CD8-positive, alpha-beta memory T cell (primary cell): ENCODE results near the gene OR52W1. TPM values are rescaled to one million over a fixed set of nuclear protein-coding genes. Genes with fewer than 3 reads are reported as not detected.

Source experiments
- CTCF ChIA-PET: fragments of 350-600 bp; sonication (Branson Sonifier 250); formaldehyde crosslinking; loops from one replicate; lab custom pipeline; 2021; ENCODE audit warnings: antibody characterized with exemption; lab: Charles Lee
- POLR2A ChIA-PET: fragments of 350-600 bp; sonication (Branson Sonifier 250); formaldehyde crosslinking; loops from one replicate; lab custom pipeline; 2021; ENCODE audit warnings: antibody characterized with exemption; lab: Charles Lee
- DNase-seq, 5 donors: peaks; one replicate each; pipeline versions ENCODE4 v3.0.0 to v3.0.0-alpha.2; 2020 to 2022; ENCODE audit warnings: mixed read lengths in 1 of 5
- H3K27ac ChIP-seq: one replicate; pipeline ENCODE4 v1.7.0; 2013; ENCODE audit warnings: low read depth, mild to moderate bottlenecking, low read length, moderate library complexity
- H3K27me3 ChIP-seq: 2 replicates; pipeline ENCODE4 v1.7.0; 2013; ENCODE audit warnings: low read length, mild to moderate bottlenecking; ENCODE audit not compliant: insufficient read depth, poor library complexity, severe bottlenecking
- H3K36me3 ChIP-seq: 2 replicates; pipeline ENCODE4 v1.7.0; 2013; ENCODE audit warnings: mild to moderate bottlenecking, low read length, moderate library complexity; ENCODE audit not compliant: insufficient read depth
- H3K4me1 ChIP-seq: 2 replicates; pipeline ENCODE4 v1.7.0; 2013; ENCODE audit warnings: mild to moderate bottlenecking, low read length, moderate library complexity; ENCODE audit not compliant: insufficient read depth
- H3K4me3 ChIP-seq: 2 replicates; pipeline ENCODE4 v1.7.0; 2013; ENCODE audit warnings: mild to moderate bottlenecking, low read length
- H3K9me3 ChIP-seq: 2 replicates; pipeline ENCODE4 v1.7.0; 2013; ENCODE audit warnings: mild to moderate bottlenecking, low read length
- H3K27ac Mint-ChIP-seq, 8 donors: one replicate each; pipeline ENCODE4 v1.8.0; 2020 to 2021; ENCODE audit warnings: mixed read lengths in 8 of 8, mild to moderate bottlenecking in 6 of 8, inconsistent platforms in 3 of 8, moderate library complexity in 3 of 8
- H3K27me3 Mint-ChIP-seq, 2 donors: one replicate each; pipeline ENCODE4 v1.8.0; 2020 to 2021; ENCODE audit warnings: mixed read lengths in 2 of 2, mild to moderate bottlenecking in 1 of 2, moderate library complexity in 1 of 2
- H3K36me3 Mint-ChIP-seq, 3 donors: one replicate each; pipeline ENCODE4 v1.8.0; 2020 to 2021; ENCODE audit warnings: mixed read lengths in 3 of 3, inconsistent platforms in 1 of 3, mild to moderate bottlenecking in 1 of 3
- H3K4me1 Mint-ChIP-seq, 3 donors: one replicate each; pipeline ENCODE4 v1.8.0; 2020 to 2021; ENCODE audit warnings: mixed read lengths in 3 of 3, inconsistent platforms in 1 of 3, mild to moderate bottlenecking in 1 of 3
- H3K4me3 Mint-ChIP-seq, 7 donors: one replicate each; pipeline ENCODE4 v1.8.0; 2020 to 2021; ENCODE audit warnings: mixed read lengths in 7 of 7, mild to moderate bottlenecking in 6 of 7, moderate library complexity in 4 of 7, inconsistent platforms in 2 of 7
- H3K9me3 Mint-ChIP-seq, 5 donors: one replicate each; pipeline ENCODE4 v1.8.0; 2020 to 2022; ENCODE audit warnings: mixed read lengths in 5 of 5, mild to moderate bottlenecking in 3 of 5, moderate library complexity in 2 of 5, inconsistent platforms in 1 of 5
- polyA plus RNA-seq: library from polyadenylated mRNA; unstranded; fragments of 300-500 nt; fragmentation: Illumina TruSeq; gene quantifications from one replicate; pipeline ENCODE4 v1.2.3, GENCODE V29; 2021
- total RNA-seq, 2 experiments: library from RNA; stranded (reverse); gene quantifications; one replicate each; pipeline ENCODE4 v1.2.3, GENCODE V29; 2021

Gene OR52W1
- total and polyA plus RNA-seq, 3 experiments from 2014 or later = not detected

DNA sequence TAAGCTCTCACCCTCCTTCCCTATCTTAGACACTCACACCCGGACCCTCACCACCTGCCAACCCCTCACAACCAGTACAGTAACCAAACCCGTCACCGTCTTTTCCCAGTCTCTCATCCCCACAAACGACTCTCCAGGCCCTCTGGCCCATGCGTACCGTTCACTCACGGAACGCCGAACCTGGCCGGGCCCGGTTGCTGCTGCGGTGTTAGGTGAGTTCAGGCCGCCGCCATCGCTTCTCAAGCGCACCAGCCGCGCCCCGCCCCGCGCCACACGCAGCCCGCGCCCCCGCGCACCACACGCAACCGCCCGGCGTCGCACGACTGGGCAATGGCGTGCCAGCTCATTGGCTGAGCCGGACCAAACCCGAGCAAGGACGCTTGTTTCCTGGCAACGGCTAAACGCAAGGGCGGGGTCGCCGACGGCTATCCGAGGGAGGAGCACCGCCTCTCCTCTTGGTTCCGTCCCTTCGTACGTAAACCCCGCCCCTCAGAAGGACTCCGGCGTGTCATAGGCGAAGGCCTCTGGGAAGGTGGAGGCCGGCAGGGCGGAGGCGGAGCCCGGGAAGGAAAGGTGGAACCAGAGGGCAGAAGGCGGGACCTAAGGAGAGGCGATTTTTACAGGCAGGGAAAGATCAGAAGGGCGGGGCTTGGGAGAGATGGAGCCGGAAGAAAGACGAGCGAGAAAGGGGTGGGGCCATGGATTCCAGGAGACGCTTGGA is 35.5 kb downstream of the OR52W1 start, which contains the start of gene FHIP1B:
Gene FHIP1B, minus strand, starts transcription at position 250 of the 721 bp plus-strand sequence. CDS start 10,120 bp downstream, outside the sequence.
- CTCF ChIA-PET = interaction anchor here (1.1 to 1.7 kb wide), 2 partner anchors 16 to 26 kb away, joined by 3 to 9 read pairs; no protein-coding TSS in a partner anchor
- Histone ChIP-seq H3K4me1 (peaks cover 28% of the 10 kb centered on the region), H3K36me3 (no peaks in the 10 kb centered on the region), H3K27ac (peak within 1 kb of the TSS; percentile 77), H3K27me3 (no peaks in the 10 kb centered on the region), H3K9me3 (no peaks in the 10 kb centered on the region), H3K4me3 (peak within 1 kb of the TSS; percentile 97)
- Mint-ChIP-seq H3K4me1 (peaks cover 38 to 57% (median 51%) of the 10 kb centered on the region in 3 donors), H3K36me3 (peaks cover 0 to 11% (median 2%) of the 10 kb centered on the region in 3 donors), H3K27me3 (peaks cover 0 to 7% of the 10 kb centered on the region in 2 donors), H3K4me3 (peak within 1 kb of the TSS; percentile 93 to 100 (median 99)), H3K27ac (peak within 1 kb of the TSS; percentile 86 to 100 (median 98)), H3K9me3 (no peaks in the 10 kb centered on the region)
- DNase-seq = peak; percentile 98 to 100 (median 99)
- POLR2A ChIA-PET = interaction anchor here (0.5 to 1.0 kb wide), 4 partner anchors 370 to 1752 kb away, joined by 3 to 6 read pairs (median 4); partner anchors contain the start of gene EIF3F

DNA sequence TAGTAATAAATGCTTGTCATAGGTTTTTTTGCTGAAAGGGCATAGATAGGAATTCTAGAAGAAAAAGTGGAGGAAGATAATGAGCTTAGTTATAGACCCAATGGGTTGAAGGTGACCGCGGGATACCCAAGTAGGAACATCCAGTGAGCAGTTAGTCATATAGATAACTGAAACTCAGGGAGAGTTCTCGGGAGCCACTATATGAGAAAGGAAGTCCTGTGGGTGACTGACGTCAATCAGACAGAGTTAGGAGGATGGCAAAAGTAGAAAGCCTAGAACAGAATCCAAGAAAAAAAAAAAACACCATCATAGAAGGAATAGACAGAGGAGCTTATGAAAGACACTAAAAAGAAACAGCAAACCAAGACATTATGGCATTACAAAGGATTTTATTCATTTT is 38.2 kb downstream of the OR52W1 start:
- POLR2A ChIA-PET = no interaction called here
- CTCF ChIA-PET = interaction anchor here (1.8 kb wide), 1 partner anchor 13 kb away, joined by 6 read pairs; no protein-coding TSS in a partner anchor

DNA sequence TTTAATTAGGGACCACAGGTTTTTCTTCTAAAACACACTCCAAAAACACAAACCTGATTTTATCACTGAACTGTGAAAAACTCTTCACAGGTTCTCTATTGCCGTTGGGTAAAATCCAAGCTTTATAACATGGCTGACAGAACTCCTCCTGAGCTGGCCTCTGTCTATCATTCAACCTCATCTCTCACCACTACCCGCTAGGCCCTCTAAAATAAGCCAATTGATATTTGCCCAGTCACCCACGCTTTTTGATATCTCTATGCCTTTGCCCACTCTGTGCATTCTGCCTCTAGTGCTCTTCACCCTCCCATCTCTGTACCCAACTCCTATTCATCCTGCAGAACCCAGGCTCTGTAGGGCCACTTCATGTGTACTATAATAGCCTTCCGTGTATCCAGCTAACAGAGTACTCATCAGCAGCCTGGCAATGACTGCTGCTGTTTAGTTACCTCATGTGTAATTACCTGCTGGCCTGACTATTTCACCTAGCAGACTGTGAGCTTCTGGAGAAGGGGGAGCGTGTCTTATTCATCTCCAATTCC is 38.8 kb downstream of the OR52W1 start:
- Histone ChIP-seq H3K27ac (no peak overlapping the region), H3K36me3 (no peaks in the 10 kb centered on the region), H3K27me3 (no peaks in the 10 kb centered on the region), H3K4me3 (no peak overlapping the region), H3K4me1 (peaks cover 14% of the 10 kb centered on the region), H3K9me3 (no peaks in the 10 kb centered on the region)
- H3K9me3 Mint-ChIP-seq = no peaks in the 10 kb centered on the region
- POLR2A ChIA-PET = no interaction called here
- peaks cover 0 to 9% (median 2%) of the 10 kb centered on the region in 3 donors for H3K36me3 Mint-ChIP-seq
- H3K4me3 Mint-ChIP-seq = no peak overlapping the region
- H3K27me3 Mint-ChIP-seq = peaks cover 10 to 12% of the 10 kb centered on the region in 2 donors
- CTCF ChIA-PET = interaction anchor here (1.8 kb wide), 1 partner anchor 13 kb away, joined by 6 read pairs; no protein-coding TSS in a partner anchor
- no peak for DNase-seq
- peaks cover 18 to 26% (median 21%) of the 10 kb centered on the region in 3 donors for H3K4me1 Mint-ChIP-seq
- H3K27ac Mint-ChIP-seq = no peak overlapping the region

More for the DNA sequence above, 38.2 kb downstream of the OR52W1 start:
- no peaks in the 10 kb centered on the region for H3K36me3 ChIP-seq
- H3K4me1 ChIP-seq = peaks cover 14% of the 10 kb centered on the region
- no peaks in the 10 kb centered on the region for H3K9me3 ChIP-seq
- Mint-ChIP-seq H3K27me3 (peaks cover 8 to 10% of the 10 kb centered on the region in 2 donors), H3K36me3 (peaks cover 0 to 9% (median 2%) of the 10 kb centered on the region in 3 donors), H3K9me3 (no peaks in the 10 kb centered on the region), H3K27ac (no peak overlapping the region), H3K4me1 (peaks cover 18 to 32% (median 27%) of the 10 kb centered on the region in 3 donors), H3K4me3 (no peak overlapping the region)
- H3K27me3 ChIP-seq = no peaks in the 10 kb centered on the region
- H3K4me3 ChIP-seq = no peak overlapping the region
- no peak for DNase-seq
- H3K27ac ChIP-seq = no peak overlapping the region

DNA sequence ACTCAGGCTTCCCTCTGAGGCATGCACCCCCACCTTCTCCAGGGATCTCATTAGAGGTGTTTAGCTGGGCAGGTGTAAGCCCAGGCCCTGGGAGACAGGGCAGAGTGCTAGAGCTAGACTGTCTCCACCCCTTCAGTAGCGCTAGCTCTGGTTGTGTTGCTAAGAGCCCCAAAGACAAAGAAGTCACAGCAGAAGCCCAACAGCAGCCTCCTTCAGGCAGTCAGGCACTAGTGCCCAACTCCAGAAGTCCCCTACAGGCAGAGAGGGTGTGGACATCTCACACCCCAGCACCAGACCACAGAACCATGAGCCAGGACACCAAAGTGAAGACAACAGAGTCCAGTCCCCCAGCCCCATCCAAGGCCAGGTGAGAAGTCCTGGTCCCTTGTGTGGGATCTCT is 39.9 kb downstream of the OR52W1 start, which contains the start of gene CNGA4:
Gene CNGA4, plus strand, starts transcription at position 188 of the 400 bp plus-strand sequence. Its CDS starts 118 bp downstream, at position 306.
- no peak within 1 kb of the TSS for H3K4me3 Mint-ChIP-seq

DNA sequence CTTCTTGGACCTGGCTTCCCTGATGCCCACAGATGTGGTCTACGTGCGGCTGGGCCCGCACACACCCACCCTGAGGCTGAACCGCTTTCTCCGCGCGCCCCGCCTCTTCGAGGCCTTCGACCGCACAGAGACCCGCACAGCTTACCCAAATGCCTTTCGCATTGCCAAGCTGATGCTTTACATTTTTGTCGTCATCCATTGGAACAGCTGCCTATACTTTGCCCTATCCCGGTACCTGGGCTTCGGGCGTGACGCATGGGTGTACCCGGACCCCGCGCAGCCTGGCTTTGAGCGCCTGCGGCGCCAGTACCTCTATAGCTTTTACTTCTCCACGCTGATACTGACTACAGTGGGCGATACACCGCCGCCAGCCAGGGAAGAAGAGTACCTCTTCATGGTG is 41.1 kb downstream of the OR52W1 start:
- Histone ChIP-seq H3K4me1 (no peaks in the 10 kb centered on the region), H3K27ac (no peak overlapping the region), H3K36me3 (no peaks in the 10 kb centered on the region), H3K27me3 (peaks cover 4% of the 10 kb centered on the region), H3K9me3 (no peaks in the 10 kb centered on the region), H3K4me3 (no peak overlapping the region)
- Mint-ChIP-seq H3K4me1 (peaks cover 3 to 4% (median 4%) of the 10 kb centered on the region in 3 donors), H3K4me3 (no peak overlapping the region), H3K27me3 (peaks cover 18 to 29% of the 10 kb centered on the region in 2 donors), H3K36me3 (peaks cover 0 to under 1% (median 0%) of the 10 kb centered on the region in 3 donors), H3K27ac (no peak overlapping the region), H3K9me3 (no peaks in the 10 kb centered on the region)
- ChIA-PET POLR2A (no interaction called here), CTCF (interaction anchor here (1.4 kb wide), 1 partner anchor 17 kb away, joined by 3 read pairs; no protein-coding TSS in a partner anchor)
- no peak for DNase-seq

More for the DNA sequence above, 39.9 kb downstream of the OR52W1 start, which contains the start of gene CNGA4:
- no peaks in the 10 kb centered on the region for H3K9me3 Mint-ChIP-seq
- no peak for DNase-seq
- Histone ChIP-seq H3K4me3 (no peak within 1 kb of the TSS), H3K36me3 (no peaks in the 10 kb centered on the region), H3K9me3 (no peaks in the 10 kb centered on the region), H3K4me1 (peaks cover 3% of the 10 kb centered on the region), H3K27me3 (no peaks in the 10 kb centered on the region), H3K27ac (no peak within 1 kb of the TSS)
- POLR2A ChIA-PET = no interaction called here
- CTCF ChIA-PET = no interaction called here
- no peak within 1 kb of the TSS for H3K27ac Mint-ChIP-seq
- peaks cover 0 to 9% (median 2%) of the 10 kb centered on the region in 3 donors for H3K36me3 Mint-ChIP-seq
- peaks cover 11 to 15% (median 12%) of the 10 kb centered on the region in 3 donors for H3K4me1 Mint-ChIP-seq
- H3K27me3 Mint-ChIP-seq = peaks cover 14 to 23% of the 10 kb centered on the region in 2 donors

DNA sequence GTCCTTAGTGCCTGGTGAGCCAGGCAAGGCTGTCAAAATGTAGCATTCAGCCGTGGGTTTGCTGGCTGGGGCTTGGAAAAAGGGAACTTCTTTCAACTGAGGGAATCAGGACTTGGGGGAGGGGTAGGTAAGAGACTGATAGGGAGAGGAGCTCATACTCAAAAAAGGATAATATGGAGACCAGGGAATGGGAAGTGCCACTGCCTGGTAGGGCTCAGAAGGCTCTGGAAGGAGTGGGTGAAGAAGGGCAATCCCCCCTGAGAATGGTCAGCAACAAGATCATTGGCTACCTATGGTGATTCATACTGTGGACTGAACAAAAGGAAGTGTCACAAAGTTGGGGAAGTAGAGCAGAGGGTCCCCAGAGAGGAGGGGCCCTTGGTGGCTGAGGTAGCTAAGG is 41.8 kb downstream of the OR52W1 start:
- Mint-ChIP-seq H3K4me1 (no peaks in the 10 kb centered on the region), H3K9me3 (no peaks in the 10 kb centered on the region), H3K36me3 (peaks cover 0 to 1% (median 0%) of the 10 kb centered on the region in 3 donors), H3K27me3 (peaks cover 22 to 29% of the 10 kb centered on the region in 2 donors), H3K27ac (no peak overlapping the region), H3K4me3 (no peak overlapping the region)
- Histone ChIP-seq H3K36me3 (no peaks in the 10 kb centered on the region), H3K27ac (no peak overlapping the region), H3K27me3 (peaks cover 4% of the 10 kb centered on the region), H3K9me3 (no peaks in the 10 kb centered on the region), H3K4me1 (no peaks in the 10 kb centered on the region), H3K4me3 (no peak overlapping the region)
- CTCF ChIA-PET = interaction anchor here (1.4 to 2.6 kb wide), 2 partner anchors 10 to 17 kb away, joined by 3 to 10 read pairs; no protein-coding TSS in a partner anchor
- POLR2A ChIA-PET = no interaction called here
- no peak for DNase-seq

DNA sequence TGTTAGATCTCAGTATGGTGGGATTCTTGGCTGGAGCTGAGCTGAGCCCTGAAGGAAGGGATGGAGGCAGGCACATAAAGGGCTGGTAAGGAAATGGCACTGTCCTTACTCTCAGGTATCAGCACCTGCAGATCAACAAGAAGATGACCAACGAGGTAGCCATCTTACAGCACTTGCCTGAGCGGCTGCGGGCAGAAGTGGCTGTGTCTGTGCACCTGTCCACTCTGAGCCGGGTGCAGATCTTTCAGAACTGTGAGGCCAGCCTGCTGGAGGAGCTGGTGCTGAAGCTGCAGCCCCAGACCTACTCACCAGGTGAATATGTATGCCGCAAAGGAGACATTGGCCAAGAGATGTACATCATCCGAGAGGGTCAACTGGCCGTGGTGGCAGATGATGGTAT is 42.3 kb downstream of the OR52W1 start:
- ChIA-PET CTCF (interaction anchor here (1.5 to 2.6 kb wide), 2 partner anchors 10 to 137 kb away, joined by 4 to 10 read pairs; no protein-coding TSS in a partner anchor), POLR2A (no interaction called here)
- Mint-ChIP-seq H3K4me1 (no peaks in the 10 kb centered on the region), H3K9me3 (no peaks in the 10 kb centered on the region), H3K27ac (no peak overlapping the region), H3K4me3 (peak overlapping the region in 1 of 7 donors; percentile 17), H3K27me3 (peaks cover 22 to 29% of the 10 kb centered on the region in 2 donors), H3K36me3 (peaks cover 0 to 1% (median 0%) of the 10 kb centered on the region in 3 donors)
- DNase-seq = no peak
- no peaks in the 10 kb centered on the region for H3K4me1 ChIP-seq
- no peaks in the 10 kb centered on the region for H3K9me3 ChIP-seq
- no peak overlapping the region for H3K4me3 ChIP-seq
- H3K27ac ChIP-seq = no peak overlapping the region
- no peaks in the 10 kb centered on the region for H3K36me3 ChIP-seq
- H3K27me3 ChIP-seq = peaks cover 4% of the 10 kb centered on the region
